K562 (cell line): ENCODE measurements around the gene PPIP5K2. TPM values are rescaled to one million over a fixed set of nuclear protein-coding genes. Genes with fewer than 3 reads are reported as not detected.

Experiments
- ATF4 ChIP-seq: fragments of 450-650 bp; formaldehyde crosslinking; IDR thresholded peaks from 2 replicates; pipeline ENCODE4 v1.4.0; 2022; ENCODE audit warnings: mild to moderate bottlenecking, moderate library complexity
- C11orf30 ChIP-seq: fragments of 450-650 bp; IDR thresholded peaks from 2 replicates; pipeline ENCODE4 v1.6.1; 2016; ENCODE audit warnings: low read depth, mild to moderate bottlenecking
- CBX1 ChIP-seq: sonication (generic); IDR thresholded peaks from 2 replicates; pipeline ENCODE4 v1.6.1; 2016; ENCODE audit warnings: antibody characterized with exemption, low read depth, mild to moderate bottlenecking
- CCNT2 ChIP-seq: IDR thresholded peaks from 2 replicates; pipeline ENCODE4 v1.6.1; 2011; ENCODE audit warnings: borderline replicate concordance, low read depth, mild to moderate bottlenecking, moderate library complexity, mixed read lengths, low read length; ENCODE audit not compliant: insufficient read length; ENCODE audit errors: extremely low read depth
- CEBPB ChIP-seq: fragments of 450-650 bp; IDR thresholded peaks from 2 replicates; pipeline ENCODE4 v1.6.1; 2016; ENCODE audit warnings: missing genetic modification characterization, missing compliant biosample characterization
- CREB1 ChIP-seq, 2 experiments: sonication (generic) in 1 of 2; formaldehyde crosslinking in 1 of 2; IDR thresholded peaks; 2 replicates each; pipeline versions ENCODE4 v1.6.1 to v1.8.0; 2012 to 2022; ENCODE audit warnings: inconsistent platforms in 1 of 2, mild to moderate bottlenecking in 1 of 2, missing genetic modification reagents in 1 of 2, moderate library complexity in 1 of 2
- CREB3 ChIP-seq: fragments of 450-650 bp; conservative IDR thresholded peaks from 2 replicates; pipeline ENCODE4 v1.6.1; 2016; ENCODE audit warnings: missing genetic modification characterization, low read depth, mild to moderate bottlenecking, missing compliant biosample characterization, moderate library complexity
- CREM ChIP-seq: IDR thresholded peaks from 2 replicates; pipeline ENCODE4 v1.6.1; 2014; ENCODE audit warnings: antibody characterized with exemption, low read depth
- DIDO1 ChIP-seq: fragments of 450-650 bp; IDR thresholded peaks from 2 replicates; pipeline ENCODE4 v1.6.1; 2016; ENCODE audit warnings: low read depth, missing biosample characterization, missing genetic modification characterization
- DLX4 ChIP-seq: fragments of 250-450 bp; sonication (Bioruptor Pico); IDR thresholded peaks from 2 replicates; pipeline ENCODE4 v1.6.1; 2021; ENCODE audit warnings: mild to moderate bottlenecking
- EP400 ChIP-seq: fragments of 450-650 bp; IDR thresholded peaks from 2 replicates; pipeline ENCODE4 v1.6.1; 2017; ENCODE audit warnings: antibody characterized with exemption, mild to moderate bottlenecking, moderate library complexity
- KDM5B ChIP-seq: fragments of 200-600 bp; sonication (generic); IDR thresholded peaks from 2 replicates; pipeline ENCODE4 v1.6.1; 2012; ENCODE audit warnings: low read depth, mild to moderate bottlenecking, moderate library complexity, low read length, control low read depth, inconsistent platforms; ENCODE audit not compliant: insufficient replicate concordance
- MAX ChIP-seq: sonication (generic); formaldehyde crosslinking; IDR thresholded peaks from 2 replicates; pipeline ENCODE4 v1.9.0; 2022; ENCODE audit warnings: mild to moderate bottlenecking, missing genetic modification reagents
- MIER1 ChIP-seq: fragments of 450-650 bp; IDR thresholded peaks from 2 replicates; pipeline ENCODE4 v1.6.1; 2016; ENCODE audit warnings: antibody characterized with exemption, mild to moderate bottlenecking, low read depth
- MTA3 ChIP-seq: fragments of 450-650 bp; formaldehyde crosslinking; IDR thresholded peaks from 2 replicates; pipeline ENCODE4 v1.6.1; 2017; ENCODE audit warnings: mild to moderate bottlenecking, borderline replicate concordance
- RBM14 ChIP-seq: fragments of 200-400 bp; formaldehyde crosslinking; IDR thresholded peaks from 2 replicates; pipeline ENCODE4 v1.6.1; 2018; ENCODE audit warnings: low read depth, mild to moderate bottlenecking, low read length, moderate library complexity, borderline replicate concordance; ENCODE audit not compliant: insufficient read depth
- RCOR1 ChIP-seq, 2 experiments: IDR thresholded peaks; 2 replicates each; pipeline ENCODE4 v1.6.1; 2012; ENCODE audit warnings: low read depth in 2 of 2, low read length in 2 of 2, borderline replicate concordance in 1 of 2, improper control_type of control experiment in 1 of 2
- RNF2 ChIP-seq: sonication (generic); IDR thresholded peaks from 2 replicates; pipeline ENCODE4 v1.6.1; 2016
- RUNX1 ChIP-seq: sonication (generic); IDR thresholded peaks from 2 replicates; pipeline ENCODE4 v1.6.1; 2016; ENCODE audit warnings: antibody characterized with exemption, low read depth
- SRSF3 ChIP-seq: fragments of 200-400 bp; formaldehyde crosslinking; IDR thresholded peaks from 2 replicates; pipeline ENCODE4 v1.6.1; 2016; ENCODE audit warnings: mild to moderate bottlenecking, low read length, moderate library complexity; ENCODE audit not compliant: insufficient read depth
- TBL1XR1 ChIP-seq, 2 experiments: IDR thresholded peaks; 2 replicates each; pipeline ENCODE4 v1.6.1; 2012; ENCODE audit warnings: improper control_type of control experiment in 2 of 2, low read length in 2 of 2, mild to moderate bottlenecking in 1 of 2
- THRAP3 ChIP-seq: fragments of 450-650 bp; IDR thresholded peaks from 2 replicates; pipeline ENCODE4 v1.6.1; 2016; ENCODE audit warnings: mild to moderate bottlenecking, inconsistent platforms, borderline replicate concordance
- ZFP36 ChIP-seq: fragments of 150-350 bp; IDR thresholded peaks from 2 replicates; pipeline ENCODE4 v1.6.1; 2018; ENCODE audit warnings: low read length, low read depth; ENCODE audit not compliant: partially characterized antibody
- ZNF121 ChIP-seq: sonication (generic); formaldehyde crosslinking; conservative IDR thresholded peaks from 2 replicates; pipeline ENCODE4 v1.8.0; 2022; ENCODE audit warnings: missing genetic modification reagents
- ZNF263 ChIP-seq: sonication (generic); formaldehyde crosslinking; IDR thresholded peaks from 2 replicates; pipeline ENCODE4 v1.8.0; 2022; ENCODE audit warnings: mild to moderate bottlenecking, missing genetic modification reagents, borderline replicate concordance
- ZNF274 ChIP-seq: IDR thresholded peaks from 2 replicates; pipeline ENCODE4 v1.6.1; 2011; ENCODE audit warnings: low read depth, mild to moderate bottlenecking, low read length, moderate library complexity, borderline replicate concordance
- polyA plus RNA-seq, 8 experiments: library from polyadenylated mRNA; depleted of rRNA in 4 of 8; stranded (reverse) in 5 of 8; unstranded in 3 of 8; fragments of >200 nt; fragmentation: Nextera tagmentation in 2 of 8; fragmentation: Illumina TruSeq in 1 of 8; extraction: Ambion mirVana in 2 of 8; extraction: Trizol in 1 of 8; gene quantifications; 2 replicates each; pipeline versions ENCODE4 v1.2.1 to v1.2.3, GENCODE V29; 2011 to 2014; ENCODE audit warnings: inconsistent platforms in 1 of 8, missing spikeins in 1 of 8
- total RNA-seq, 7 experiments: library from RNA; depleted of rRNA in 6 of 7; stranded (reverse); fragments of >200 nt in 6 of 7; fragmentation: Illumina TruSeq in 2 of 7; extraction: Trizol in 2 of 7; gene quantifications; 2 replicates each; pipeline versions ENCODE4 v1.2.1 to v1.2.3, GENCODE V29; 2011 to 2021; ENCODE audit warnings: low replicate concordance in 1 of 7

The PPIP5K2 gene
- total and polyA plus RNA-seq, 9 of the 15 experiments (the other 6 are each of a cell fraction or from before 2014, with no cell fraction given), result 39.4 to 150 (median 99.1) TPM

- TF ChIP-seq ZNF121 (CRISPR knock-in tag), result no peak
- TF ChIP-seq CEBPB (tag), result no peak
- TF ChIP-seq CBX1, result no peak
- TF ChIP-seq MIER1, result no peak
- TF ChIP-seq MTA3, result peak; percentile 48; the same call in 1 of the 2 replicates
- TF ChIP-seq SRSF3, result no peak
- TF ChIP-seq CREM, result peak; percentile 23
- TF ChIP-seq DIDO1 (tag), result no peak
- TF ChIP-seq KDM5B, result peak; percentile 52
- 0 out of 4 replicates have a peak, but pooled peaks of 1 of the 2 experiments have one; percentile 25 for TF ChIP-seq TBL1XR1 (IDR thresholded peaks at IDR 0.05; ENCODE audit: low read length in 2 of 2)
- TF ChIP-seq RNF2, result peak; percentile 39; the same call in 1 of the 2 replicates
- no peak for TF ChIP-seq DLX4 (CRISPR knock-in tag)
- no peak for TF ChIP-seq ZFP36
- TF ChIP-seq ZNF263 (CRISPR knock-in tag), result peak; percentile 33; the same call in 1 of the 2 replicates
- TF ChIP-seq RCOR1 (IDR thresholded peaks at IDR 0.05; ENCODE audit: borderline replicate concordance in 1 of 2, low read depth in 2 of 2, low read length in 2 of 2), result no peak
- TF ChIP-seq CREB1 (IDR thresholded peaks at IDR 0.05), result peak; percentile 23; the same call in 1 of the 2 replicates
- no peak for TF ChIP-seq CREB1 (CRISPR knock-in tag; IDR thresholded peaks at IDR 0.05)
- TF ChIP-seq THRAP3, result no peak
- TF ChIP-seq C11orf30, result no peak
- TF ChIP-seq CREB3 (tag), result no peak
- peak; percentile 67; the same call in 1 of the 2 replicates for TF ChIP-seq EP400
- no peak for TF ChIP-seq ATF4 (CRISPR knock-in tag)
- no peak for TF ChIP-seq RUNX1
- peak; percentile 31; the same call in 1 of the 2 replicates for TF ChIP-seq ZNF274
- 0 out of 2 replicates have a peak, but pooled peaks have one; percentile 16 for TF ChIP-seq RBM14
- TF ChIP-seq CCNT2, result peak; percentile 55
- peak; percentile 14; the same call in 1 of the 2 replicates for TF ChIP-seq MAX
These were observed 139.0 kb downstream of the PPIP5K2 start (continued) for GRCh38 chr5:103258957-103259704.
